ENCODE results near the gene RAB3GAP2. TPM values are rescaled to one million over a fixed set of nuclear protein-coding genes. Genes with fewer than 3 reads are reported as not detected.

The RAB3GAP2 gene
- total RNA-seq, 2 experiments from 2014 or later = 34.7 to 39.4 TPM

- peaks cover 31% of the 10 kb centered on the region for H3K36me3 ChIP-seq (ENCODE audit: insufficient read depth, low read length)
- H3K4me3 ChIP-seq (ENCODE audit: low read length) = no peak overlapping the region
- no peak overlapping the region for H3K4me3 Mint-ChIP-seq
- intact Hi-C loops (cut with DNase I, micrococcal nuclease) = no loop called here
- DNase-seq (no peak), ATAC-seq (ENCODE audit: poor library complexity) (no peak)
- no peaks in the 10 kb centered on the region for H3K27me3 ChIP-seq (ENCODE audit: control insufficient read depth in 1 of 2, insufficient read depth in 2 of 2, low read length in 2 of 2)
- no peak overlapping the region for H3K27ac ChIP-seq (ENCODE audit: low read depth in 1 of 2, low read length in 2 of 2)
- ChIA-PET POLR2A (no interaction called here), CTCF (no interaction called here)
- no peaks in the 10 kb centered on the region for H3K27me3 Mint-ChIP-seq
- H3K4me1 ChIP-seq (ENCODE audit: insufficient read depth, low read length) = no peaks in the 10 kb centered on the region
- H3K27ac Mint-ChIP-seq = no peak overlapping the region
- H3K9me3 Mint-ChIP-seq = no peaks in the 10 kb centered on the region
- TF ChIP-seq, protein P1, sequence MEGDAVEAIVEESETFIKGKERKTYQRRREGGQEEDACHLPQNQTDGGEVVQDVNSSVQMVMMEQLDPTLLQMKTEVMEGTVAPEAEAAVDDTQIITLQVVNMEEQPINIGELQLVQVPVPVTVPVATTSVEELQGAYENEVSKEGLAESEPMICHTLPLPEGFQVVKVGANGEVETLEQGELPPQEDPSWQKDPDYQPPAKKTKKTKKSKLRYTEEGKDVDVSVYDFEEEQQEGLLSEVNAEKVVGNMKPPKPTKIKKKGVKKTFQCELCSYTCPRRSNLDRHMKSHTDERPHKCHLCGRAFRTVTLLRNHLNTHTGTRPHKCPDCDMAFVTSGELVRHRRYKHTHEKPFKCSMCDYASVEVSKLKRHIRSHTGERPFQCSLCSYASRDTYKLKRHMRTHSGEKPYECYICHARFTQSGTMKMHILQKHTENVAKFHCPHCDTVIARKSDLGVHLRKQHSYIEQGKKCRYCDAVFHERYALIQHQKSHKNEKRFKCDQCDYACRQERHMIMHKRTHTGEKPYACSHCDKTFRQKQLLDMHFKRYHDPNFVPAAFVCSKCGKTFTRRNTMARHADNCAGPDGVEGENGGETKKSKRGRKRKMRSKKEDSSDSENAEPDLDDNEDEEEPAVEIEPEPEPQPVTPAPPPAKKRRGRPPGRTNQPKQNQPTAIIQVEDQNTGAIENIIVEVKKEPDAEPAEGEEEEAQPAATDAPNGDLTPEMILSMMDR (IDR thresholded peaks at IDR 0.05) = no peak
- H3K36me3 Mint-ChIP-seq (ENCODE audit: low read depth) = peaks cover 62% of the 10 kb centered on the region
- H3K9me3 ChIP-seq (ENCODE audit: control insufficient read depth in 1 of 2, insufficient read depth in 1 of 2, low read length in 2 of 2) = no peaks in the 10 kb centered on the region
- peaks cover 78% of the 10 kb centered on the region for H3K4me1 Mint-ChIP-seq (ENCODE audit: low read depth)
These were observed 44.9 kb downstream of the RAB3GAP2 start for GRCh38 chr1:220227393-220227792.

DNA sequence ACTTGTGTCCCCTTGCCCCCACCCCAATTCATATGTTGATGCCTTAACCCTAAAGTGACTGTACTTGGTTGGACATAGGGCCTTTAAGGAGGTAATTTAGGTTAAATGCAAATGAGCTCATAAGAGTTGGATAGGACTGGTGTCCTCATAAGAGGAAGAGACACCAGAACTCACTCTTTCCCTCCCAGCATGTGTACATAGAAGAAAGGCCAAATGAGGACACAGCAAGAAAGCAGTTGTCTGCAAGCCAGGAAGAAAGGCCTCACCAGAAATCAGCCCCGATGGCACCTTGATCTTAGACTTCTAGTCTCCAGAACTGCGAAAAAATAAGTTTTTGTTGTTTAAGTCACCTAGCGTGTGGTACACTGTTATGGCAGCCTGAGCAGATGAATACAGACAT, 45.5 kb downstream of the RAB3GAP2 start:
- Mint-ChIP-seq H3K36me3 (ENCODE audit: low read depth) (peaks cover 57% of the 10 kb centered on the region), H3K4me1 (ENCODE audit: low read depth) (peaks cover 81% of the 10 kb centered on the region), H3K4me3 (no peak overlapping the region), H3K27ac (no peak overlapping the region), H3K27me3 (no peaks in the 10 kb centered on the region), H3K9me3 (no peaks in the 10 kb centered on the region)
- ChIA-PET CTCF (no interaction called here), POLR2A (no interaction called here)
- Histone ChIP-seq H3K27ac (ENCODE audit: low read depth in 1 of 2, low read length in 2 of 2) (no peak overlapping the region), H3K4me3 (ENCODE audit: low read length) (no peak overlapping the region), H3K36me3 (ENCODE audit: insufficient read depth, low read length) (peaks cover 26% of the 10 kb centered on the region), H3K9me3 (ENCODE audit: control insufficient read depth in 1 of 2, insufficient read depth in 1 of 2, low read length in 2 of 2) (no peaks in the 10 kb centered on the region), H3K4me1 (ENCODE audit: insufficient read depth, low read length) (no peaks in the 10 kb centered on the region), H3K27me3 (ENCODE audit: control insufficient read depth in 1 of 2, insufficient read depth in 2 of 2, low read length in 2 of 2) (no peaks in the 10 kb centered on the region)
- no peak for ATAC-seq (ENCODE audit: poor library complexity)
- TF ChIP-seq, protein P1 (IDR thresholded peaks at IDR 0.05) = no peak
- intact Hi-C loops (cut with DNase I, micrococcal nuclease) = no loop called here
- no peak for DNase-seq

DNA sequence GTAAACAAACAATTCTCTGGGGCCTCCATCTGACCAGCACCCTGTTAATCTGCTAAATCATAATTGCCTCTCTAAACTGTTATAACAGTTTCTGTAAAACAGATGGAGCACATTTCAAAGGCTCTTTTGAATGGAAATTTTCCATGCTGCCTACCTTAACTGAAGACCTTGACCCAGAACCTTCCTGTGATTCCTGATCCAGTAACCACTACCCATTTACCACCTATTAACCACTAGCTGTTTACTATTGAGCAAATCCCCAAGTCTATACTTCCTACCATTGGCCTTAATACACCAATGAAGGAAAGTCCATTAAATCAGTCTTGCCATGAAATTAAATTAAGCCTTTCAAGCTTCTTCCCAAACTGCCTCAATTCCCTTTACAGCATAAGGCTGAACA, 46.3 kb downstream of the RAB3GAP2 start:
- peaks cover 79% of the 10 kb centered on the region for H3K4me1 Mint-ChIP-seq (ENCODE audit: low read depth)
- no peak overlapping the region for H3K27ac Mint-ChIP-seq
- DNase-seq = no peak
- Histone ChIP-seq H3K4me1 (ENCODE audit: insufficient read depth, low read length) (no peaks in the 10 kb centered on the region), H3K27ac (ENCODE audit: low read depth in 1 of 2, low read length in 2 of 2) (no peak overlapping the region), H3K27me3 (ENCODE audit: control insufficient read depth in 1 of 2, insufficient read depth in 2 of 2, low read length in 2 of 2) (no peaks in the 10 kb centered on the region), H3K36me3 (ENCODE audit: insufficient read depth, low read length) (peaks cover 22% of the 10 kb centered on the region), H3K9me3 (ENCODE audit: control insufficient read depth in 1 of 2, insufficient read depth in 1 of 2, low read length in 2 of 2) (no peaks in the 10 kb centered on the region), H3K4me3 (ENCODE audit: low read length) (no peak overlapping the region)
- H3K9me3 Mint-ChIP-seq = no peaks in the 10 kb centered on the region
- TF ChIP-seq, protein P1 (IDR thresholded peaks at IDR 0.05) = no peak
- ATAC-seq (ENCODE audit: poor library complexity) = no peak
- no peak overlapping the region for H3K4me3 Mint-ChIP-seq
- intact Hi-C loops (cut with DNase I, micrococcal nuclease) = no loop called here
- ChIA-PET CTCF (no interaction called here), POLR2A (no interaction called here)
- peaks cover 49% of the 10 kb centered on the region for H3K36me3 Mint-ChIP-seq (ENCODE audit: low read depth)
- H3K27me3 Mint-ChIP-seq = no peaks in the 10 kb centered on the region

Data from CD4-positive, alpha-beta T cell (primary cell).